ENCODE data around the gene C5orf22.
"Not testable (repeated sequence)": the region's sequence is repeated elsewhere in the genome, so short reads cannot be mapped to it uniquely, and the experiment has no call there.

Gene C5orf22

DNA sequence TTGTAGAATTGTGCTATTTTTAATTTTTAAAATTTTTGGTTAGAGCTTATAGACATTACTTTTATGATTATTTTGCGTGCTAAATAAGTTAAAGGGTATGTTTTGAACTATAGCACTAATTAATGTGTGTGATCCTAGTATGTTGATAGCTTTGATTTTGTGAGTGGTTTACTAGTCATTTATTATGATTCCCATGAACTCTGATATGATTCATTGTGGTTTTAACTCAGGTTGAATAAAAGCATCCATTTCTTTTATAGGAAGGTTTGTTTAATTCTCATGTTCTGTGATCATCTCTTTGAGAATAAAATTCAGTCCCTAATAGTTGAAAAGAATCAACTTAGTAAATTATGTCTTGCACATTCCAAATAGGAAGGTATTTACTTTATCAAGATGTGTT is 22.5 kb downstream of the C5orf22 start:
- no peak for DNase-seq (ENCODE audit: low spot score)

DNA sequence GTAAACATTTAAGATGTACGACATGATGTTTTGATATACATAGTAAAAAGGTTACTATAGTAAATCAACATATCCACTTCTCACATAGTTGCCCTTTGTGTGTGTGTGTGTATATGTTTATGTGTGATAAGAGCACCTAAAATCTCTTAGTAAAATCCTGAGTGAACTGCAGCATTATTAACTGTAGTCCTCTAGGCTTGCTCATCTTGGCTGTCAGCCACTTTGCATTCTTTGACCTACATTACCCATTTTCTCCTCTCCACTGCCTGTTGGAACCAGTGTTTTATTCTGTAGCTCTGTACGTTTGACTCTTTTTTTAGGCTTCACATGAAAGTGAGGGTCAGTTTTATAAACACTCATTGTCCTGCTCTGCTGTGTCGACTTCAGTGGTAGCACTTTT is 24.4 kb downstream of the C5orf22 start:
- DNase-seq (ENCODE audit: low spot score), result no peak

DNA sequence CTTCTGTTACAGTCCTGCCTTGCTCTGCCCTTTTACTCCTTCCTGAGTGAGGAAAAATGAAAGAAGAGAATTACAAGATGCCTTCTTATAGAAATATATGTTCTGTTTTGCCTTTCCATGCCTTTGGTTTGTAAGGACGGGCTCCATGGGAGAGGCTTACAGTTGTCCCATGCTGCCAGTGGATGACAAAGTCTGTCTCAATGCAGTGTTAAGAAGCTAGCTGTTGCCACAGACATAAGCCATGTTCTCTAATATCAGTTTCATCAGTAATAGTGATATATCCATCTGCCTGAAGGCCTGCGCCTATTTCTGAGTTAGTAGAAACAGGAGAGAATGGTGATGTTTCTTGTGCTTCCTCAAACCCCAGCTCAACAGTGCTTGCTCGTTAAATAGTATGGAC is 27.8 kb downstream of the C5orf22 start:
- no peak for DNase-seq (ENCODE audit: low spot score)

DNA sequence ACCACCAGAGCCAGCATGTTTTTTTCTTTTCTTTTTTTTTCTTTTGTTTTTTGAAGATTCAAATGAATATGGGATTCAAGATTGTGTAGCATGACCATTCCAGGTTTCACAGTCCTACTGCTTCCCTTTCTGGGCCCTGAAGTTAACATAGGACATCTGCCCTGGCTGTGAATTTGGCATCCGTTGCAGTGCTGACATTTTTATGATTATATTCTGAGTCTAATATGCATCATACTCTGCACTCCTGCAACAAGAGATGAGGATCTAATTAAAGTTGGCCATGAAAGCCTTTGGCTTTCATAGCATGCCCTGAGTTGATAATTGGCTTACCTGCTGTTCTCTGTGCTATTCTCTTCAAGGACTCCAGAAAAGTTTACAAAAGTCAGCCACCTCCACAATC is 29.8 kb downstream of the C5orf22 start:
- DNase-seq (ENCODE audit: low spot score), result peak; percentile 43

DNA sequence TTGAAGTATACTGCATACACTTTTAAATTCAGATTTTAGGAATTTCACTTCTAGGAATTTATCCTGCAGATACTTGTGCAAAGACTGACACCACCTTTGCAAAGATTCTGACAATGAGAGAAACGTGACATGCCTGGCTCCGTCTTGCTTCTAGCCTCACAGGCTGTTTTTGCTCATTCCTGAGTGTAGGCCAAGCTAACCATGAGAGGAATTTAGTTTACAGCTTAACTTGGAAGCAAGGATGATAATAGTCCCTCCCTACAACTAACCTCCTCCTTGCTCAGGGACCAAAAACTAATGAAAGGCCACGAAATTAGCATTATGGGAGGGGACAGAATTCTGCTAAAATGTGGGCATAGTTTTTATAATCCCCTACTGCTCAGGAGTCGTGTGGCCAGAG is 31.1 kb downstream of the C5orf22 start:
- DNase-seq (ENCODE audit: low spot score), result no peak

DNA sequence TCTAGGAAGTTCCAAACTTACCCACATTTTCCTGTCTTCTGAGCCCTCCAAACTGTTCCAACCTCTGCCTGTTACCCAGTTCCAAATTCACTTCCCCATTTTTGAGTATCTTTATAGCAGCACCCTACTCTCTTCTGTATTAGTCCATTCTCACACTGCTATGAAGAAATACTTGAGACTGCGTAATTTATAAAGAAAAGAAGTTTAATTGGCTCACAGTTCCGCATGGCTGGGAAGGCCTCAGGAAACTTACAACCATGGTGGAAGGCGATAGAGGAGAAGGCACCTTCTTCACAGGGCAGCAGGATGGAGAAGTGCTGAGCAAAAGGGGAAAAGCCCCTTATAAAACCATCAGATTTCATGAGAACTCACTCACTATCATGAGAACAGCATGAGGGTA is 34.3 kb downstream of the C5orf22 start:
- not testable (repeated sequence) for DNase-seq (ENCODE audit: low spot score)

DNA sequence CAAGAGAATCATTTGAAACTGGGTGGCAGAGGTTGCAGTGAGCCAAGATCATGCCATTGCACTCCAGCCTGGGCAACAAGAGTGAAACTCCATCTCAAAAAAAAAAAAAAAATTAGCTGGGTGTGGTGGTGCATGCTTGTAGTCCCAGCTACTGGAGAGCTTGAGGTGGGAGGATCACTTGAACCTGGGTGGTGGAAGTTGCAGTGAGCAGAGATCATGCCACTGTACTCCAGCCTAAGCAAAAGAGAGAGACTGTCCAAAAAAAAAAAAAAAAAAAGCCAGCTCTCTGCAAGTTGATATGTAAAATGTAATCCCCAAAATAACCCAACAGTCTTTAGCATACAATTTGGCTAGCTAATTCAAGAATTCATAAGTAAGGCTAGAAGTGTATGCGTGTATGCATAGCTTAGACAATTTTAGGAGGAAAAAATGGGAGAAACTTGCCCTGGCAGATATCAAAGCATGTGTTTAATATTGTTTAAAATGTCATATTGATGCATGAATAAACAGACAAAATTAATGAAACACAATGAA is 36.3 kb downstream of the C5orf22 start:
- no peak for DNase-seq (ENCODE audit: low spot score)

DNA sequence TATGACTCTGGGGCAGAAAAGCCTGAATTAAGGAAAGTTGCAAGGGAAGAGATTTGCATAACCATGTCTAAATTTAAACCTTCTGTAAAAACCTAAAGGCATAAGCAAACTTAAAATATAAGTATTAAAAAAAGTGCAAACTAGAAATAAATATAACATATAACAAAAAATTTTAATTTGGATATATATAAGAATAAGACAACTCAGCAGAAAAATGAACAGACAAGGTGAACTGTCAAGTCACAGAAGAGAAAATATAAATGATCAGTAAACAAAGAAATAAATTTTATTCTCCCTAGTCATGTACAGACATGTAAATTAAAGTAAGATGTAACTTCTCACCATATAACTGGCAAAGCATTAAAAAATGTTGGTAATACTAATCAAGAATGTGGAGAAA is 37.0 kb downstream of the C5orf22 start:
- no peak for DNase-seq (ENCODE audit: low spot score)

DNA sequence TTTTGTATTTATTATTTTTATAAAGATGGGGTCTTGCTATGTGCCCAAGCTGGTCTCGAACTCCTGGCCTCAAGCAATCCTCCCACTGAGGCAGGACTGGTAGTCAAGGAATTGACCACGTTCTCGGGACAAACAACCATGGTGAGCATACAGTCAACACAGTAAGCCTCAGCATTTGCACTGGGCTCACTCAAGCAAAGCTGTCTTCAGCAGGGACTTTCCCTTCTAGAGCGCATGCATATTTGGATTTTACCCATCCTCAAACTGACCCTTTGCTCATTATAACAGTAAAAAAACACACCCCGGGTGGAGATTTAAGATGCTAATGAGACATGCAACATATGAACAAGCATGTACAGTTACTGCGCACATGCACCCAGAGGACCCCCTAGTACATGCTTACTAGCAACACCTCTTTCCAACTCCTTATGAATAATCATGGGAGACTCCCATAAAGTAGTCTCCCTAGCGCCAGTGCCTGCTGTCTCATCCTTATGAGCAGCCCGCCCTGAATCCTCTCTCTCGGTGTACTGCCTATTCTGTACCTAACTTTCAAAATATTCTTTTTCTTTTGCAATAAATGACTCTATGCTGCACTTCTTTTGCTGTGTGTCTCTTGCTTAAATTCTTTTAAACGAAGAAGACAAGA is 41.5 kb downstream of the C5orf22 start:
- DNase-seq (ENCODE audit: low spot score), result no peak

DNA sequence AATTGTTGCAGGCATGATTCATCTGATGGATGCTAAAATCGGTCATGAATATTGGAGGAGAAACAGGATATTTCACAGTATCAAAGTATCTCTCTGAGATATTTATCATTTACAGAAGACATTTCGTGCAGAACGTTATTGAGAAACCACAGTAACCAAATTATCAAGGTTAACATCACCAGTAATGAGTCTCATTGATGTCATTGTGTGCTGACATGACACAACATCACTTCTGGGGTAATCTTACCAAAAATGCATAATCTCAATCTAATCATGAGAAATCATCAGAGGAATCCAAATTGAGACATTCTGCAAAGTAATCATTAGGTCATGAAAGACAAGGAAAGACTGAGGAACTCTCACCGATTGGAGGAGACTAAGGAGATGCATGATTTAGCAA is 42.7 kb downstream of the C5orf22 start:
- DNase-seq (ENCODE audit: low spot score), result no peak

DNA sequence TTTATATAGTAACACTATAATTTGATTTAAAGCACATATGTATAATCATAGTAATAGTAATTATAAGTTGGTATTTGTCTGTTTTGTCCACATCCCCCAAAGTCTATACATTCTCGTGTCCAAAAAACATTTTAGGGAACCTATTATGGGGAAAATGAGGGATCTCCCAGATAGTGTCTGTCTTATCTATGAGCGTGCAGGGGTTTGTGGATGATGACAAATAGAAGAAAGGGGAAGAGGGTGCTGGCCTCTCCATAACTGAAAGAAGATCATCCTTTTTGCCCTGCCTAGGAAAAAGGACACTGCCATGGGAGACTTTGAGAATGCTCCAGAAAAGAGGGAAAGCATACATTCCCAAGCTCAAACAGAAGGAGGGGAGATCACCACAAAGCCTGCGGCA is 45.3 kb downstream of the C5orf22 start:
- DNase-seq (ENCODE audit: low spot score), result no peak

DNA sequence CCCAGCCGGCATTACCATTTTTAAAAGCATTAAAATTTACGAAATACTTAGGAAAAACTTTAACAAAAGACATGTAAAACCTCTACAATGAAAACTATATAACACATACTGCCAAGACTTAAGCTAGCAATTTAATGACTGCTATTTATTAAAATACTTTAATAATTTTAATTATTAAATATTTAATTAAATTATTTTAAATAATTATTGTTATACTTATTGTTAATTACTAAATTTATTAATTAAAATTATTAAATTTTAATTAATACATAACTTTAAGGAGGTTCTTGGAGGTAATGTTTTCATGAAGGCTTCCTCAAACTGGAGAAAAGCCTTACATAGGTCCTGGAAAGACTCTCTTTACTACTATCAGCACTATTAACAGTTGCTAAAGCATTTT is 47.5 kb downstream of the C5orf22 start:
- DNase-seq (ENCODE audit: low spot score), result no peak

DNA sequence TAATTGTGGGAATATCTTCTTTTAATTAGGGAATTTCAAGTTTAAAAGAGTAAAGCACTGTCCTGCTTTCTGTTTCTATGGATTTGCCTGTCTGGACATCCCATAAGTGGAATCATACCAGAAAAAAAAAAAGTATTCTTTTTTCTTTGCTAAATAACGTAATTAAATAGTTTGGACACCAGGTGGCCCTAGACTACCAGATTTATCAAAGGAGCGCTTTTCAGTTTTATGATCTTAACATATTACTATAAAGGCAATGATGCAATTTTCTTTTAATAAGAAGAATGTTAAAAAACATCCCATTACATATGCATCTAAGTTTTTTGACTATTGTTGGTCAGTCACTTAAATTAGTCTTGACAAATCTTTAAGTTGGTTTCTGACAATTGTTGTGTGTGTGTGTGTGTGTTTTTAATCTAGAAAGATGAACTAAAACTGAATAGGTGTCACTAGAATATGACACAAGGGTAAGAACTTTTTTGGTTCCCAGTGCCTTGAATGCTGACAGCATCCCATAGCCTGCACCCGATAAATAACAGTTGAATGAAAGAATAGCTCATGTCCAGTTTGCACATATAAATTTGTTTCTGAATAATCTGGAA is 49.5 kb downstream of the C5orf22 start:
- DNase-seq (ENCODE audit: low spot score), result peak; percentile 29

DNA sequence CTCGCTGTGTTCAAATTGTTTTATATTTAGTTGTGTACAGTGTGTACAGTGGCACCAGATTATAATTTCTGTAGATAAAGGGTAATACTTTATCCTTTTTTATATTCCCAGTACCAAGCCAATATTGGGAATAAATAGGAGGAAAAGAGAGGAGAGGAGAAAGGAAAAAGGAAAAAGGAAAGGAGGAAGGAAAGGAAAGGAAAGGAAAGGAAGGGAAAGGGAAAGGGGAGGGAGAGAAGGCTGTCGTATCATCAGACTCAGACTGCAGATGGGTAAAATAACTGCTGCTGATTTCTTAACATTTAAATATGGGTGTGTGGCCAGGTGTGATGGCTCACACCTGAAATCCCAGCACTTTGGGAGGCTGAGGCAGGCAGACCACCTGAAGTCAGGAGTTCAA is 51.0 kb downstream of the C5orf22 start:
- no peak for DNase-seq (ENCODE audit: low spot score)

DNA sequence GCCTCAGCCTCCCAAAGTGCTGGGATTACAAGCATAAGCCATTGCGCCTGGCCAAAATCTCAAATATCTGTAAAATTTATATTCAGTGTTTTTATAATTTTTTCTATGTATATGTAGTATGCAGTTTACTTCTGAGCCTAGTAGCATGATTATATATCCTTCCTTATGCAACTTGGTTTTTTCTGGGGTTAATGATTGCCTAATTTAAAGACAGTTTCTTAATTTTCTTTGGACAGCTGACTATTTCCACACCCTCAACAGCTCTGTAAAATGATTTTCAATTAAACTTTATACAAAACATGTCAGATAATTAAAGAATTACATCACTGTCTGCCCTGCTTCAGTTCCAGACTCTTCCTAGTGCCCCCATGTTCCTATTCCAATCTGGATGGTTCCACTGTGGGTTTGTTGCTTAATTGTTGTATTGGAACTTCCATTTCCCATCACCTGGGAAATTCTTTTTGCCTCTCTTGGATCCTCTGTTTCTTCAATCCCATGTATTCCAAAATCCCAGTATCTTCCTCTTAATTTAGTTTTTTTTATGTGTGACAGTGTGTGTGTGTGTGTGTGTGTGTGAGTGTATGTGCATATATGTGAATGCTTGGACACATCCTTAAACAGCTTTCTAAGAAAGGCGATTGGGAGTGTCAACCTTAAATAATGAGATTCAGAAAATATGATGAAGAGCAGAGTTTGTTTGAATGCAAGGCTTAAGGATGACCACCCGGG is 53.2 kb downstream of the C5orf22 start:
- no peak for DNase-seq (ENCODE audit: low spot score)

DNA sequence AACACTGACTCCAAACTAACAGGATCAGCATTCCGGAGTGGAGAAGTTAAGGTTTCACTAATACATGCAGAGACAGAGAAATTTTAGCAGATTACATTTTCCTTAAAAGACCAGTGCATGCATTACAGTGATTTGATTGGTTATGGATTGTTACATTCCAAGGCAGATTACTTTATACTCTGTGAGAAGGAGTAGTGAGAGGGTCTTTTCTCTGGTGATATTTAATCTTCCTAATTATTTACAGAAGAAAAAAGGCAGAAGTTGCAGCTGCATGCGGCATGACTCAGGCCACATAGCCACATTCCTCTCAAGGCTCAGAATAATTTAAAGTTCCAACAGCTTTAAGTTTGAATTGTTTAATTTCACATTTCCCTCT is 53.8 kb downstream of the C5orf22 start:
- no peak for DNase-seq (ENCODE audit: low spot score)

DNA sequence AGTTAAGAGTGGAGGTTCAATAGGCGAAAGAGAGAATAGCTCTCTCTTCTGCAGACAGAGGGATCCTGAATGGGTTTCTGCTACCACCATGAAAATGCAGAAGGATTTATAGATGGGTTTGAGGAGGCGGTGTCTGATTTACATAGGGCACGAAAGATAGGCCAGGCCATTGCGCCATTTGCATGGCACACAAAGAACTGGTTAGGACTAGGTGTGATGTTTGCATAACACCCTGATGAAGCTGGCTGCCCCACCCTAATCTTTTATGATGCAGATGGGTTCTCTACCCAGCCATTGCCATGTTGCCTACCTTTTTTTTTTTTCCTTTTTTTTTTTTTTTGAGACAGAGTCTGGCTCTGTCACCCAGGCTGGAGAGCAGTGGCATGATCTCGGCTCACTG is 55.4 kb downstream of the C5orf22 start:
- DNase-seq (ENCODE audit: low spot score), result no peak

DNA sequence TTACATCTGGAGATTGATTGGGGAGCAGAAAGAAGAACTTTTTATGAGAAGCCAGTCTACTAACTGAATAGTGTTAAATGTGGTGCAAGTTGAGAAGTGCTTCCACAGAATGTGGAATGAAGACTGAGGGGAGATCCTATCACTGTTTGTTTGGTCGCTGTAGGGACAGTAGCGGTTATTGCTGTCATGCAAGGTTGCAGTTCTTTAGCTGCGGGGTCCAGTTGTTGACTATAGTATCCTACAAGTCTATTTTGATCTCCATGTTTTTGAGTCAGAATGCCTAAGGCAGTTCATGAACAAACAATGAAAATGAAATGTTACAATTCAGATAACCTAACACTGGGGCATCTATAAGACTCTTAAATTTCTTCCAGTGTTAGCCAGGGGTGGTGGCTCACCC is 61.6 kb downstream of the C5orf22 start:
- no peak for DNase-seq (ENCODE audit: low spot score)

DNA sequence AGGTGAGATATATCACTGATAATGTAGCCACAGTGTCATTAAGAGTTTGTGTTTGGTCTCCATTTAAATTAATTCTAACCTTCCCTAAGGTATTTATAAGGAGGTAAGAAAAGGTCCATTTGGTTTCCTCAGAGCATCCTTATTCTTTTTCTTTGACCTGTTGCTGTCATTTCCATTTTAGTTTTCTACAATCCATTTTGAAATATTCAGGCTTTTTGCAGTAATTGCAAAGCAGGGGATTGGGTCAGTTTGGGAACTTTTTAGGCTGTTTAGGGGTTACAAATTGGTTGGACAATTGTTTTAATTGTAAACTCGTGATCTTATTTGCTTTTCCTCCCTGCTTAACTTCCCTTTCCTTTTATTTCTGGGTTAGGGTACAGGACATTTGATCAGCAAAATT is 64.3 kb downstream of the C5orf22 start:
- no peak for DNase-seq (ENCODE audit: low spot score)

DNA sequence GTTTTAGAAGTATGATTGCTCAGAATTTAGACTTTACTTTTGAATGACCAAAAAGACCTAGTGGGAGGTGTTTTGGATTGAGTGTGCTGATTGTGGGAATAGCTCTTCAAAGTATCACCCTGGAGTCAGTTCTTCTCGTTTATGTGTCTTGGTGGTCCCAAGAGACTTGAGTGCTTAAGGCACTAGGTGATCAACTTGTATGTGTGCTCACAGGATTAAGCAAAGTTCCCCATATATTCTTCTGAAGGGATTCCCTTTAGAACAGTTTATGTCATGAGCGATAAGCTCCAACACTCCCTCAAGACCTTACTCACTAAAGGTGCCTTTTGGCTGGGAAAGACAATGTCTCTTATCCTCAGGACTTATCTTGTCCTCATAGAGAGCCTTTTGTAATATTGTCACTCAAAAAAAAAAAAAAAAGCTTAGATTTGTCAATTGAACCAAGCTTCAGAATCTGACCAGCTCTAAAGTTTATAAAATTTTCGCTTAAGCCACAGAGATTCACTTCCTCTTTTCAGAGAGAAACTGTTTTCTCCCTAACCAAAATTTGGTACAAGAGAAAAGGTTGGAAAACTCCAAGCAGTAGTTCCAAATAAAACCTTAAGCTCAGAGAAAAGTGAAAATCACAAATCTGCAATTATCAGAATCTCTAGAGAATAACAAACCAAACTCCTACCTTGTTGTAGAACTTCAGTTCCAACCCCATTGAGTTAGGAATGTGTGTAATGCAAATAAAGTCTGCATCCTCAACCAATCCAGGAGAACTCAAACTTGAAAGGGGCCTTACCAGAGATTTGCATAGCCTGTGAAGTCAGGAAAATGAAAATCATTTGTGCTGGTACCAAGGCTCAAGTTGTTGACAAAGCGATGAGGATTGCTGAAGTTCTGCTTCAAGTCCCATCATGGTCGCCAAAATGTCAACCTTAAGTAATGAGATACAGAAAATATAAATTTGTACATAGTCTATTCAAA is 66.8 kb downstream of the C5orf22 start:
- DNase-seq (ENCODE audit: low spot score), result no peak

DNA sequence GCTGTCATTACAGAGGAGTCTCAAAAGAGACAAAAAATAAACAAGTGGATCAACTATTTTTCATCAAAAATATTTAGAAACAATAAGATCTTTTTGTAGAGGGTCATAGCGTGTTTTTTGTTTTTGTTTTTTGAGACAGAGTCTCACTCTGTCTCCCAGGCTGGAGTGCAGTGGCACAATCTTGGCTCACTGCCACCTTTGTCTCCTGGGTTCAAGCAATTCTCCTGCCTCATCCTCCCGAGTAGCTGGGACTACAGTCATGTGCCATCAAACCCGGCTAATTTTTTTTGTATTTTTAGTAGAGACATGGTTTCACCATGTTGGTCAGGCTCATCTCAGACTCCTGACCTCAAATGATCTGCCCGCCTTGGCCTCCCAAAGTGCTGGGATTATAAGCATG is 70.2 kb downstream of the C5orf22 start:
- DNase-seq (ENCODE audit: low spot score), result not testable (repeated sequence)

DNA sequence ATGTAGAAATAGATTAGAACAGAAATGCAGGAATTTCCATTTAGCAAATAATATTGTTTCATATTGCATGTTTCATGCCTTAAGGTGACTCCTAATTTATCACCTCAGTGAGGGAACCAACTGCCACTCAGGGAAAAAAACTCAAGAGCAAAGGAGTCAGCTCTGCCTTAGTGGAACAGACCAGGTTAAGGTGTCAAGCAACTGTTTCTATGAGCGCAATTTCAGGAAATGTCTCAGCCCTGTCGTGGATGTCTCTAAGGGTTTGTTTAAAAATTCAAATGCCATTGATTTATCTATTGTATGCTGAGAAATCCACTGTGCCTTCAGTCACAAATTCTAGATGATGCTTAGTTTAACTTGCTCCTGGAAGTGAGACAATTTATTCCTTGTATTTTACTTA is 72.1 kb downstream of the C5orf22 start:
- no peak for DNase-seq (ENCODE audit: low spot score)

Measured in AG20443 (cell line).